K562 (cell line): ENCODE measurements around the gene UNC13C. TPM values are rescaled to one million over a fixed set of nuclear protein-coding genes. Genes with fewer than 3 reads are reported as not detected.

ENCODE experiments used
- ATAC-seq: fragments of 200-7000 bp; cut with Tn5 transposase; 3 replicates; pipeline ENCODE4 v1.9.1; 2020; ENCODE audit warnings: moderate library complexity
- BruUV-seq: library from RNA; stranded (reverse); fragments of 400-500 nt; replicated peaks from 2 replicates; lab custom pipeline; 2021; lab: Mats Ljungman, UMichigan
- CTCF ChIA-PET: fragments of 300-600 bp; formaldehyde crosslinking; extraction: SDS; loops from one replicate; lab custom pipeline; 2021; ENCODE audit warnings: low intra/inter-chr PET ratio; lab: Yijun Ruan, JAX
- POLR2A ChIA-PET: fragments of 300-600, 350-650 bp; sonication (Branson Sonifier 250); formaldehyde crosslinking; extraction: SDS; loops from one replicate; lab custom pipeline; 2021; ENCODE audit warnings: antibody characterized with exemption, inconsistent platforms; lab: Yijun Ruan, JAX
- DNase-seq, 4 experiments: peaks; one replicate each; pipeline versions ENCODE4 v3.0.0 to v3.0.0-alpha.2; 2011 to 2018; ENCODE audit warnings: low spot score in 3 of 4, mixed read lengths in 3 of 4; ENCODE audit errors: extremely low read depth in 1 of 4
- FAIRE-seq: peaks from 2 replicates; lab custom pipeline; 2011; peaks lifted over from hg19 to GRCh38; lab: Jason Lieb, UNC
- H2AFZ ChIP-seq: 2 replicates; pipeline ENCODE4 v1.6.0; 2011; ENCODE audit warnings: low read depth, low read length, control low read depth, inconsistent platforms
- H3K27ac ChIP-seq: fragments of 200-600 bp; 3 replicates; pipeline ENCODE4 v1.8.0; 2011; ENCODE audit warnings: low read depth, mild to moderate bottlenecking, control low read depth, inconsistent platforms, low read length, moderate library complexity, mixed read lengths; ENCODE audit errors: extremely low read depth
- H3K27me3 ChIP-seq, 2 experiments: fragments of 300-600 bp in 1 of 2; 2 replicates in 1 of 2; 3 replicates in 1 of 2; pipeline versions ENCODE4 v1.6.0 to v1.8.0; 2011; ENCODE audit warnings: inconsistent platforms in 2 of 2, low read length in 2 of 2, mild to moderate bottlenecking in 1 of 2, mixed read lengths in 1 of 2, moderate library complexity in 1 of 2; ENCODE audit not compliant: control insufficient read depth in 2 of 2, insufficient read depth in 2 of 2
- H3K36me3 ChIP-seq: fragments of 300-600 bp; 3 replicates; pipeline ENCODE4 v1.8.0; 2011; ENCODE audit warnings: mild to moderate bottlenecking, low read length, inconsistent platforms; ENCODE audit not compliant: control insufficient read depth, insufficient read depth
- H3K4me1 ChIP-seq, 2 experiments: fragments of 200-600 bp in 1 of 2; replicated peaks in 1 of 2; 2 replicates in 1 of 2; 3 replicates in 1 of 2; pipeline versions ENCODE4 v1.5.1 to v1.8.0; 2011; ENCODE audit warnings: inconsistent platforms in 2 of 2, low read length in 2 of 2, mild to moderate bottlenecking in 1 of 2, mixed read lengths in 1 of 2, moderate library complexity in 1 of 2; ENCODE audit not compliant: control insufficient read depth in 2 of 2, insufficient read depth in 2 of 2
- H3K4me2 ChIP-seq: 2 replicates; pipeline ENCODE4 v1.6.1; 2011; ENCODE audit warnings: low read length, control low read depth, inconsistent platforms, mixed read lengths; ENCODE audit not compliant: insufficient read depth
- H3K4me3 ChIP-seq: fragments of 200-600 bp; sonication (generic), shearing (Covaris generic); 2 replicates; pipeline ENCODE4 v1.5.1; 2016; ENCODE audit warnings: control low read depth, inconsistent platforms
- H3K79me2 ChIP-seq: fragments of 200-600 bp; 3 replicates; pipeline ENCODE4 v1.8.0; 2011; ENCODE audit warnings: low read length, inconsistent platforms; ENCODE audit not compliant: control insufficient read depth, insufficient read depth
- H3K9ac ChIP-seq, 2 experiments: 2 replicates each; pipeline versions ENCODE4 v1.6.0 to v1.6.1; 2011; ENCODE audit warnings: low read depth in 2 of 2, low read length in 2 of 2, control low read depth in 1 of 2, inconsistent platforms in 1 of 2, mild to moderate bottlenecking in 1 of 2, mixed read lengths in 1 of 2; ENCODE audit not compliant: insufficient read depth in 1 of 2
- H3K9me1 ChIP-seq: one replicate; pipeline ENCODE4 v1.6.0; 2011; ENCODE audit warnings: inconsistent platforms, mild to moderate bottlenecking, low read length, moderate library complexity; ENCODE audit not compliant: control insufficient read depth, insufficient read depth
- H3K9me3 ChIP-seq: replicated peaks from 2 replicates; pipeline ENCODE4 v1.5.1; 2011; ENCODE audit warnings: low read depth, low read length, inconsistent platforms; ENCODE audit not compliant: control insufficient read depth, insufficient read depth
- H4K20me1 ChIP-seq: replicated peaks from 2 replicates; pipeline ENCODE4 v1.6.1; 2011; ENCODE audit warnings: low read length, inconsistent platforms, mixed read lengths; ENCODE audit not compliant: control insufficient read depth, insufficient read depth
- ADNP ChIP-seq: fragments of 200-800 bp; sonication (Bioruptor generic); IDR thresholded peaks from 2 replicates; pipeline ENCODE4 v1.6.1; 2016; ENCODE audit warnings: missing genetic modification characterization, missing compliant biosample characterization
- IFI16 ChIP-seq: fragments of 250-450 bp; sonication (Bioruptor Pico); IDR thresholded peaks from 2 replicates; pipeline ENCODE4 v2.1.2; 2022; ENCODE audit warnings: mild to moderate bottlenecking, inconsistent platforms
- KLF13 ChIP-seq: fragments of 450-650 bp; IDR thresholded peaks from 2 replicates; pipeline ENCODE4 v1.6.1; 2016; ENCODE audit warnings: missing genetic modification characterization, low read depth, mild to moderate bottlenecking, missing compliant biosample characterization, moderate library complexity, borderline replicate concordance
- MECOM ChIP-seq: fragments of 250-450 bp; sonication (Bioruptor Pico); IDR thresholded peaks from 2 replicates; pipeline ENCODE4 v1.8.0; 2022; ENCODE audit warnings: inconsistent platforms
- NCOA2 ChIP-seq, 2 experiments: fragments of 450-650 bp; IDR thresholded peaks; 2 replicates each; pipeline ENCODE4 v1.6.1; 2018; ENCODE audit warnings: mild to moderate bottlenecking in 2 of 2, moderate library complexity in 1 of 2; ENCODE audit not compliant: partially characterized antibody in 2 of 2
- POLR3G ChIP-seq: IDR thresholded peaks from 2 replicates; pipeline ENCODE4 v1.6.1; 2011; ENCODE audit not compliant: insufficient read length, insufficient replicate concordance; ENCODE audit errors: extremely low read depth
- RCOR1 ChIP-seq, 2 experiments: IDR thresholded peaks; 2 replicates each; pipeline ENCODE4 v1.6.1; 2012; ENCODE audit warnings: low read depth in 2 of 2, low read length in 2 of 2, borderline replicate concordance in 1 of 2, improper control_type of control experiment in 1 of 2
- SMAD3 ChIP-seq: fragments of 450-650 bp; formaldehyde crosslinking; conservative IDR thresholded peaks from 2 replicates; pipeline ENCODE4 v1.4.0; 2020; ENCODE audit warnings: mild to moderate bottlenecking
- ZNF239 ChIP-seq: fragments of 250-450 bp; sonication (Bioruptor Pico); IDR thresholded peaks from 2 replicates; pipeline ENCODE4 v1.4.0; 2020; ENCODE audit warnings: mild to moderate bottlenecking
- ZZZ3 ChIP-seq: fragments of 450-650 bp; IDR thresholded peaks from 2 replicates; pipeline ENCODE4 v1.6.1; 2016; ENCODE audit warnings: antibody characterized with exemption, mild to moderate bottlenecking, moderate library complexity
- WGBS: fragments of 100-300 bp; shearing (Covaris generic); methylation state at CpG from one replicate; pipeline ENCODE4 v1.1.6; 2016; ENCODE audit warnings: low coverage, mixed read lengths; ENCODE audit not compliant: insufficient coverage; ENCODE audit errors: missing lambda C conversion rate; 5-methylcytosine and 5-hydroxymethylcytosine counted together
- in situ Hi-C: fragments of 300-500 bp; cut with MboI; formaldehyde crosslinking; loops from 4 replicates; pipeline ENCODE4 v1.15.0; 2018; ENCODE audit warnings: inconsistent platforms, mixed read lengths
- intact Hi-C: fragments of 100-400 bp; cut with micrococcal nuclease; formaldehyde crosslinking; loops from 2 replicates; pipeline ENCODE4 v1.14.2; 2022
- polyA plus RNA-seq, 8 experiments: library from polyadenylated mRNA; depleted of rRNA in 4 of 8; stranded (reverse) in 5 of 8; unstranded in 3 of 8; fragments of >200 nt; fragmentation: Nextera tagmentation in 2 of 8; fragmentation: Illumina TruSeq in 1 of 8; extraction: Ambion mirVana in 2 of 8; extraction: Trizol in 1 of 8; gene quantifications; 2 replicates each; pipeline versions ENCODE4 v1.2.1 to v1.2.3, GENCODE V29; 2011 to 2014; ENCODE audit warnings: inconsistent platforms in 1 of 8, missing spikeins in 1 of 8
- total RNA-seq, 7 experiments: library from RNA; depleted of rRNA in 6 of 7; stranded (reverse); fragments of >200 nt in 6 of 7; fragmentation: Illumina TruSeq in 2 of 7; extraction: Trizol in 2 of 7; gene quantifications; 2 replicates each; pipeline versions ENCODE4 v1.2.1 to v1.2.3, GENCODE V29; 2011 to 2021; ENCODE audit warnings: low replicate concordance in 1 of 7

Gene UNC13C
- total and polyA plus RNA-seq, 9 of the 15 experiments (the other 6 are each of a cell fraction or from before 2014, with no cell fraction given): not detected

GRCh38 chr15:53980021-53980420 lies 1.8 kb downstream of the UNC13C start:
- DNase-seq (no peak), ATAC-seq (no peak), FAIRE-seq (no peak)
- intact Hi-C loops: no loop called here
- in situ Hi-C loops: no loop called here
- Histone ChIP-seq H3K79me2 (no peaks in the 10 kb centered on the region), H3K9me3 (no peaks in the 10 kb centered on the region), H3K9ac (no peak overlapping the region), H4K20me1 (no peaks in the 10 kb centered on the region), H3K27me3 (no peaks in the 10 kb centered on the region)
- 0% methylated on average over 2 of the region's 2 CpGs for WGBS
- POLR2A ChIA-PET: no interaction called here
- TF ChIP-seq IFI16 (CRISPR knock-in tag): no peak
- no peak for TF ChIP-seq ADNP
- TF ChIP-seq ZNF239 (CRISPR knock-in tag): no peak
- no peak for TF ChIP-seq POLR3G
- no peak for TF ChIP-seq NCOA2 (IDR thresholded peaks at IDR 0.05; ENCODE audit: partially characterized antibody in 2 of 2)
- no peak for TF ChIP-seq KLF13 (tag)
- no peak for TF ChIP-seq RCOR1 (IDR thresholded peaks at IDR 0.05; ENCODE audit: borderline replicate concordance in 1 of 2, low read depth in 2 of 2, low read length in 2 of 2)
- TF ChIP-seq MECOM: no peak
- TF ChIP-seq SMAD3 (CRISPR knock-in tag): no peak
- no peak for TF ChIP-seq ZZZ3
- TF ChIP-seq, all 486 proteins: peak for 0
- Histone ChIP-seq H3K36me3 (no peaks in the 10 kb centered on the region), H3K4me2 (no peak overlapping the region), H3K9me1 (no peaks in the 10 kb centered on the region), H3K27ac (no peak overlapping the region), H2AFZ (no peak overlapping the region), H3K4me1 (no peaks in the 10 kb centered on the region), H3K4me3 (no peak overlapping the region)
- CTCF ChIA-PET: no interaction called here
- BruUV-seq: no TSS peak
